Rectal smooth muscle tissue (tissue), 1 donor: ENCODE results near the gene RANBP9.
A peak's percentile ranks its signal among the peaks of the same experiment; 100 is the strongest.

Experiments used
- H3K27ac ChIP-seq: one replicate; pipeline ENCODE4 v1.7.0; 2013; ENCODE audit warnings: low read depth, low read length, inconsistent platforms
- H3K27me3 ChIP-seq: one replicate; pipeline ENCODE4 v1.7.0; 2013; ENCODE audit warnings: low read length; ENCODE audit not compliant: control insufficient read depth, insufficient read depth
- H3K36me3 ChIP-seq: one replicate; pipeline ENCODE4 v1.7.0; 2013; ENCODE audit warnings: low read length; ENCODE audit not compliant: control insufficient read depth, insufficient read depth
- H3K4me1 ChIP-seq: one replicate; pipeline ENCODE4 v1.7.0; 2013; ENCODE audit warnings: low read length; ENCODE audit not compliant: control insufficient read depth, insufficient read depth
- H3K4me3 ChIP-seq: one replicate; pipeline ENCODE4 v1.7.0; 2013; ENCODE audit warnings: low read length
- H3K9ac ChIP-seq: one replicate; pipeline ENCODE4 v1.7.0; 2013; ENCODE audit warnings: low read length

RANBP9 gene

GRCh38 chr6:13574149-13574570, 137.5 kb downstream of the RANBP9 start:
- H3K27ac ChIP-seq = peak overlapping the region; percentile 96
- H3K27me3 ChIP-seq = no peaks in the 10 kb centered on the region
- peaks cover 5% of the 10 kb centered on the region for H3K4me1 ChIP-seq
- H3K4me3 ChIP-seq = peak overlapping the region; percentile 78
- H3K9ac ChIP-seq = no peak overlapping the region
- no peaks in the 10 kb centered on the region for H3K36me3 ChIP-seq

DNA sequence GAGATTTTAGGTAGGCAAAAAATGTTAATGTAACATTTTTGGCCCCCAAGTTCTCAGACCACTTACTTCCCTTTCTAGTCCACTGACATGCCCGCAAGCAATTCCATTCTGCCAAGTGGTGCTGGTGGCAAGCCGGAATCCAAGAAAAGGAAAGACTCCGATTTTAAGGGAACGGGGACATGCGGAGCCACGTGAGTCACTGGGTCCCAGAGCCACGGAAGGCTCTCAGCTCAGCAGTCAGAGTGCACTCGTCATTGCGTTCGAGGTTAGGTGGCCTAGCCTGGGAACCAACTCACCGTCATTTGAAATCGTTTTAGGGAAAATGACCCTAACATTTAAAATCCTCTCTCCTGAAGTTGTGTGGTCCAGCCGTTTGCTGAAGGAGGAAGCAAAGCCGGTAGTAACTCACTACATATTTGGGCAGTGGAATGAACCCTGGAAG, 137.9 kb downstream of the RANBP9 start:
- H3K9ac ChIP-seq = peak overlapping the region; percentile 51
- peak overlapping the region; percentile 96 for H3K27ac ChIP-seq
- no peaks in the 10 kb centered on the region for H3K36me3 ChIP-seq
- H3K4me1 ChIP-seq = peaks cover 5% of the 10 kb centered on the region
- peak overlapping the region; percentile 78 for H3K4me3 ChIP-seq
- no peaks in the 10 kb centered on the region for H3K27me3 ChIP-seq

DNA sequence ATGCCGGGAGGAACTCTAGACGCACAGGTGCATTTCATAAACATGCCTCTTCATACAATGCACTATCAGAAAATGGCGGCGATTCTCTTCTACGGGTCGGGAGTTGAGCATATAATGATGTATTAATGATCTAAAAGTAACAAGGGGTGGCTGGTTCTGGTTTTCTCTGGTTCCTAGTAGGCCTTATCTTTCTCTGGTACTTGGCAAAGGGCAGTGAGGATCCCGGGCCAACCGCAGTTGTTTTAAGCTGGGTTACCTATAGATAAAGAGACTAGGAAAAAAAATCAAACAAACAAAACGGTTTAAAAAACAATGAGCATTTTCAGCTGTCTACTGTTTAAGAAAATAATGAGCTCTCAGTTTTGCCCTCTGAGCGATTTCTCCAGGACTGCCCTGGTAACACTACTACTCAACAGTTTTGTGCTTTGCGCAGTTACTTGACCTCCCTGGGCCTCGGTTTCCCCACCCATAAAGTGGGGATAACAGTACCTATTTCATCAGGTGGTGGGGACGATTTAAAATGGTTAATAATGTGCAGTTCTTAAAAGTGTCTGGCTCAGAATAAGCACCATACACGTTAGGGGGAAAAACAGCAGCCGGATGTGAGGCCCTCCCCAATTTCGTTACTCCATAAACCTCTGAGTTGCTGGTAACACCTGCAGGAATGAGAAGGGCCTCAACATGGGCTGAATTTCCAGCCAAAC, 138.5 kb downstream of the RANBP9 start:
- H3K36me3 ChIP-seq = no peaks in the 10 kb centered on the region
- peaks cover 5% of the 10 kb centered on the region for H3K4me1 ChIP-seq
- H3K27me3 ChIP-seq = no peaks in the 10 kb centered on the region
- H3K27ac ChIP-seq = peak overlapping the region; percentile 96
- H3K9ac ChIP-seq = peak overlapping the region; percentile 51
- H3K4me3 ChIP-seq = peak overlapping the region; percentile 78

GRCh38 chr6:13572240-13572639, 139.4 kb downstream of the RANBP9 start:
- no peaks in the 10 kb centered on the region for H3K27me3 ChIP-seq
- H3K27ac ChIP-seq = no peak overlapping the region
- peaks cover 5% of the 10 kb centered on the region for H3K4me1 ChIP-seq
- H3K4me3 ChIP-seq = no peak overlapping the region
- no peaks in the 10 kb centered on the region for H3K36me3 ChIP-seq
- H3K9ac ChIP-seq = no peak overlapping the region
